Keratinocyte (primary cell): Measurements from ENCODE around the gene OR2A7. TPM values are rescaled to one million over a fixed set of nuclear protein-coding genes. Genes with fewer than 3 reads are reported as not detected.
"Not testable (repeated sequence)": the region's sequence is repeated elsewhere in the genome, so short reads cannot be mapped to it uniquely, and the experiment has no call there.

Source experiments
- DNase-seq: peaks from one replicate; pipeline ENCODE4 v3.0.0-alpha.2; 2011; ENCODE audit warnings: low read depth, missing footprints, low spot score
- FAIRE-seq: peaks from 2 replicates; lab custom pipeline; 2011; peaks lifted over from hg19 to GRCh38; lab: Jason Lieb, UNC
- H2AFZ ChIP-seq: 2 replicates; pipeline ENCODE4 v1.6.0; 2012; ENCODE audit warnings: low read length, control low read depth, inconsistent platforms; ENCODE audit not compliant: control insufficient read depth
- H3K27ac ChIP-seq: 2 replicates; pipeline ENCODE4 v1.5.1; 2011; ENCODE audit warnings: low read length; ENCODE audit not compliant: control insufficient read depth, insufficient read depth
- H3K27me3 ChIP-seq: 3 replicates; pipeline ENCODE4 v1.6.0; 2011; ENCODE audit warnings: low read length; ENCODE audit not compliant: control insufficient read depth, insufficient read depth; ENCODE audit errors: extremely low read depth
- H3K36me3 ChIP-seq, 2 experiments: 2 replicates in 1 of 2; 3 replicates in 1 of 2; pipeline ENCODE4 v1.5.1; 2011; ENCODE audit warnings: low read length in 2 of 2, mild to moderate bottlenecking in 1 of 2; ENCODE audit not compliant: control insufficient read depth in 2 of 2, insufficient read depth in 2 of 2; ENCODE audit errors: extremely low read depth in 1 of 2
- H3K4me1 ChIP-seq: 3 replicates; pipeline ENCODE4 v1.5.1; 2011; ENCODE audit warnings: low read length; ENCODE audit not compliant: control insufficient read depth, insufficient read depth; ENCODE audit errors: extremely low read depth
- H3K4me2 ChIP-seq: 3 replicates; pipeline ENCODE4 v1.6.0; 2011; ENCODE audit warnings: low read depth, low read length; ENCODE audit not compliant: control insufficient read depth, insufficient read depth; ENCODE audit errors: extremely low read depth
- H3K4me3 ChIP-seq, 3 experiments: fragments of 200-600 bp in 1 of 3; sonication (generic) in 1 of 3; 2 replicates in 2 of 3; 3 replicates in 1 of 3; pipeline ENCODE4 v1.5.1; 2011 to 2016; ENCODE audit warnings: low read length in 3 of 3, mild to moderate bottlenecking in 3 of 3, control low read depth in 2 of 3, inconsistent platforms in 1 of 3, low read depth in 1 of 3, mixed read lengths in 1 of 3, mixed run types in 1 of 3, moderate library complexity in 1 of 3; ENCODE audit not compliant: control insufficient read depth in 2 of 3, insufficient read depth in 2 of 3; ENCODE audit errors: extremely low read depth in 1 of 3
- H3K79me2 ChIP-seq: 2 replicates; pipeline ENCODE4 v1.6.0; 2012; ENCODE audit warnings: low read length; ENCODE audit not compliant: control insufficient read depth, insufficient read depth
- H3K9ac ChIP-seq: 3 replicates; pipeline ENCODE4 v1.6.0; 2011; ENCODE audit warnings: low read length; ENCODE audit not compliant: control insufficient read depth, insufficient read depth; ENCODE audit errors: extremely low read depth
- H3K9me1 ChIP-seq: 3 replicates; pipeline ENCODE4 v1.6.0; 2011; ENCODE audit warnings: low read length; ENCODE audit not compliant: control insufficient read depth, insufficient read depth; ENCODE audit errors: extremely low read depth
- H3K9me3 ChIP-seq: 2 replicates; pipeline ENCODE4 v1.5.1; 2012; ENCODE audit warnings: low read depth, low read length; ENCODE audit not compliant: control insufficient read depth
- H4K20me1 ChIP-seq: 3 replicates; pipeline ENCODE4 v1.6.0; 2011; ENCODE audit warnings: low read length; ENCODE audit not compliant: control insufficient read depth, insufficient read depth; ENCODE audit errors: extremely low read depth
- dilution Hi-C: fragments of 300-500 bp; cut with MboI; formaldehyde crosslinking; loops from one replicate; pipeline ENCODE4 v1.7.0; 2020; ENCODE audit warnings: low sequenced_read_pairs; ENCODE audit not compliant: extremely low pct_ligation_motif_present
- polyA plus RNA-seq, 5 experiments: library from polyadenylated mRNA; depleted of rRNA in 3 of 5; stranded (reverse) in 3 of 5; stranded (forward) in 1 of 5; unstranded in 1 of 5; fragments of >200 nt; gene quantifications; 1 replicate in 1 of 5; 2 replicates in 3 of 5; 3 replicates in 1 of 5; pipeline versions ENCODE4 v1.2.1 to v1.2.3, GENCODE V29; 2011 to 2012; ENCODE audit warnings: missing spikeins in 2 of 5, low read depth in 1 of 5, low replicate concordance in 1 of 5

The OR2A7 gene
- polyA plus RNA-seq, 1 donor (not counting 4 experiments of a cell fraction or from before 2014, with no cell fraction given): 5.5 TPM

GRCh38 chr7:144291607-144292006, 27.0 kb upstream of the OR2A7 start:
- dilution Hi-C loops, DNase-seq, H3K4me1 ChIP-seq, H3K27ac ChIP-seq, FAIRE-seq, H3K4me3 ChIP-seq, H3K9me3 ChIP-seq, H3K36me3 ChIP-seq, H3K79me2 ChIP-seq, H4K20me1 ChIP-seq, H3K4me2 ChIP-seq, H2AFZ ChIP-seq, H3K9ac ChIP-seq, H3K9me1 ChIP-seq, H3K27me3 ChIP-seq: not testable (repeated sequence)

- H3K79me2 ChIP-seq, H3K9me1 ChIP-seq, dilution Hi-C loops, DNase-seq, H3K4me2 ChIP-seq, H3K27ac ChIP-seq, H3K36me3 ChIP-seq, H3K9ac ChIP-seq, H3K9me3 ChIP-seq, FAIRE-seq, H3K4me1 ChIP-seq, H3K27me3 ChIP-seq, H4K20me1 ChIP-seq, H3K4me3 ChIP-seq, H2AFZ ChIP-seq: not testable (repeated sequence)
Measured at GRCh38 chr7:144287171-144287784, 22.7 kb upstream of the OR2A7 start.

- H3K9ac ChIP-seq, H3K4me3 ChIP-seq, H3K36me3 ChIP-seq, H3K4me1 ChIP-seq, H3K79me2 ChIP-seq, DNase-seq, H3K27me3 ChIP-seq, H3K4me2 ChIP-seq, H4K20me1 ChIP-seq, FAIRE-seq, H2AFZ ChIP-seq, H3K9me3 ChIP-seq, H3K27ac ChIP-seq, dilution Hi-C loops, H3K9me1 ChIP-seq: not testable (repeated sequence)
Measured at GRCh38 chr7:144283716-144284115, 19.1 kb upstream of the OR2A7 start.

- H3K27me3 ChIP-seq, H3K4me3 ChIP-seq, H3K36me3 ChIP-seq, dilution Hi-C loops, H3K79me2 ChIP-seq, H3K4me1 ChIP-seq, H3K9ac ChIP-seq, H4K20me1 ChIP-seq, DNase-seq, H3K27ac ChIP-seq, H2AFZ ChIP-seq, FAIRE-seq, H3K9me3 ChIP-seq, H3K4me2 ChIP-seq, H3K9me1 ChIP-seq: not testable (repeated sequence)
Measured at GRCh38 chr7:144282490-144282889, 17.9 kb upstream of the OR2A7 start.

- H3K9me3 ChIP-seq, H3K4me3 ChIP-seq, H3K36me3 ChIP-seq, H3K9ac ChIP-seq, dilution Hi-C loops, H3K27ac ChIP-seq, H3K79me2 ChIP-seq, H3K27me3 ChIP-seq, DNase-seq, H4K20me1 ChIP-seq, H3K9me1 ChIP-seq, H2AFZ ChIP-seq, H3K4me1 ChIP-seq, FAIRE-seq, H3K4me2 ChIP-seq: not testable (repeated sequence)
Measured at GRCh38 chr7:144281981-144282380, 17.4 kb upstream of the OR2A7 start.
